Tibial nerve (tissue), 4 donors: ENCODE data around the gene MROH7.

ENCODE experiments used
- EP300 ChIP-seq, 2 donors: sonication (generic); formaldehyde crosslinking; IDR thresholded peaks; one replicate each; pipeline ENCODE4 v1.6.1; 2017; ENCODE audit warnings: antibody characterized with exemption in 2 of 2, mild to moderate bottlenecking in 1 of 2
- TF ChIP-seq, protein P1 (sequence below), 5 experiments: fragments of 200-600 bp in 3 of 5; fragments of 450-650 bp in 2 of 5; sonication (generic) in 3 of 5; IDR thresholded peaks; one replicate each; pipeline ENCODE4 v1.5.1; 2016 to 2019; ENCODE audit warnings: antibody characterized with exemption in 5 of 5, mild to moderate bottlenecking in 3 of 5, moderate library complexity in 2 of 5

DNA sequence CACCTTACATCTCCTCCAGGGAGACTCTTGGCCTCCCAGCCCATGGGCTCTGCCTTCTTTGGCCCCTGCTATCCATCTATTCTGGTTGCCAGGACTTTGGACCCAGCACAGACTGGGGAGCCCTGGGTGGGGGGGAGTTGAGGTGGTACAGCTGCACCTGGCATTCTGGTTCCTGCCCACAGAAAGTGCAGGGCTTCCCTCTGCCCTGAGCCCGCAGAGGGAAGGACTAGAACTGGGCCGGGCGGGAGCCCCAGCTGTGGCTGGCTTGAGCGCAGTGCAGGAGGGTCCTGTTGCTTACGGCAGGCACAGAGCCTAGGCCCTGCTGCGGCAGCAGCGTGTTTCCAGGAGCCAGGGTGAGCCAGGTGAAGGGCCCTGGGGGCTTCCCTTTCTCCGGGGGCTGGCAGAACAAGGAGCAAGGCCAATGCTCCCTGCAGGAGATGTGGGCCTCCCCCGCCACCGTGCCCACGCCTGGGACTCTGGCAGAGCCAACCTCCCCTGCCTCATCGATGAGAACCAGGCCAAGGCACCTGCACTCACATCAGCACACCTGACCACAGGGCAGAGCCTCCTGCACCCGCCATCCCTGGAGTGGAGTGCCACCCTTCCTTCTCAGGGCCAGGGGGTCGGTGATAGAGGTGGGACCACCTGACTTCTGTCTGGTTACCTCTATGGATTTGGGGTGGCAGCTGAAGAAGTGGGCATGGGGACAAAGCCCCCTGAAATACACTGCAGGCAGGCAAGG, 106.7 kb downstream of the MROH7 start:
- TF ChIP-seq, protein P1, sequence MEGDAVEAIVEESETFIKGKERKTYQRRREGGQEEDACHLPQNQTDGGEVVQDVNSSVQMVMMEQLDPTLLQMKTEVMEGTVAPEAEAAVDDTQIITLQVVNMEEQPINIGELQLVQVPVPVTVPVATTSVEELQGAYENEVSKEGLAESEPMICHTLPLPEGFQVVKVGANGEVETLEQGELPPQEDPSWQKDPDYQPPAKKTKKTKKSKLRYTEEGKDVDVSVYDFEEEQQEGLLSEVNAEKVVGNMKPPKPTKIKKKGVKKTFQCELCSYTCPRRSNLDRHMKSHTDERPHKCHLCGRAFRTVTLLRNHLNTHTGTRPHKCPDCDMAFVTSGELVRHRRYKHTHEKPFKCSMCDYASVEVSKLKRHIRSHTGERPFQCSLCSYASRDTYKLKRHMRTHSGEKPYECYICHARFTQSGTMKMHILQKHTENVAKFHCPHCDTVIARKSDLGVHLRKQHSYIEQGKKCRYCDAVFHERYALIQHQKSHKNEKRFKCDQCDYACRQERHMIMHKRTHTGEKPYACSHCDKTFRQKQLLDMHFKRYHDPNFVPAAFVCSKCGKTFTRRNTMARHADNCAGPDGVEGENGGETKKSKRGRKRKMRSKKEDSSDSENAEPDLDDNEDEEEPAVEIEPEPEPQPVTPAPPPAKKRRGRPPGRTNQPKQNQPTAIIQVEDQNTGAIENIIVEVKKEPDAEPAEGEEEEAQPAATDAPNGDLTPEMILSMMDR (IDR thresholded peaks at IDR 0.05) = no peak
- no peak for TF ChIP-seq EP300 (IDR thresholded peaks at IDR 0.05)
